ENCODE data around the gene RPL23.
A peak's percentile ranks its signal among the peaks of the same experiment; 100 is the strongest.

The RPL23 gene

DNA sequence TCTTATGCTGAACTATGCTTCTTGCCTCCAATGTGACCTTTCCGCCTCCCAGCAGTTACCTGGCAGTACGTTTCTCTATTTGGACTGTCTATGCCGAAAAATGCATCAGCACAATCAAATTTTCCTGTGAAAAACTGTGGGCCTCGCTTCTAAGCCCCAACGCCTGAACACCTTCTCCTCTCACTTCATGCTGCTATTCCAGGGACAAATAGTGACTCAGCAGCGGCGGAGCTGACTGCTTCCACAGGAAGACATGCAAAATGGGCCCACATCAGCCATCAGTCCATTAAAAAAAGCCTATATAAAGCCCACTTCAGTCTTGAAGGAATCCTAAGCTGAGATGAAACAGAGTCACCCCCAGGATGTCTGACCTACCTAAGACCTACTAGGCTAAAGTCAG is 43.7 kb downstream of the RPL23 start:
- no peak for TF ChIP-seq CTCF (IDR thresholded peaks at IDR 0.05; ENCODE audit: low read depth, low read length)
- no peak for DNase-seq (ENCODE audit: extremely low read depth, low read depth)

GRCh38 chr17:38800237-38800760 is 53.2 kb downstream of the RPL23 start:
- no peak for DNase-seq (ENCODE audit: extremely low read depth, low read depth)
- no peak for TF ChIP-seq CTCF (IDR thresholded peaks at IDR 0.05; ENCODE audit: low read depth, low read length)

- no peak for TF ChIP-seq CTCF (IDR thresholded peaks at IDR 0.05; ENCODE audit: low read depth, low read length)
- DNase-seq (ENCODE audit: extremely low read depth, low read depth) = peak; percentile 98
Measured at GRCh38 chr17:38799501-38800236, 53.9 kb downstream of the RPL23 start, which contains the start of gene PIP4K2B. TSS of gene PIP4K2B (minus strand) at chr17:38799556. CDS start at chr17:38799424, 132 bp downstream.

DNA sequence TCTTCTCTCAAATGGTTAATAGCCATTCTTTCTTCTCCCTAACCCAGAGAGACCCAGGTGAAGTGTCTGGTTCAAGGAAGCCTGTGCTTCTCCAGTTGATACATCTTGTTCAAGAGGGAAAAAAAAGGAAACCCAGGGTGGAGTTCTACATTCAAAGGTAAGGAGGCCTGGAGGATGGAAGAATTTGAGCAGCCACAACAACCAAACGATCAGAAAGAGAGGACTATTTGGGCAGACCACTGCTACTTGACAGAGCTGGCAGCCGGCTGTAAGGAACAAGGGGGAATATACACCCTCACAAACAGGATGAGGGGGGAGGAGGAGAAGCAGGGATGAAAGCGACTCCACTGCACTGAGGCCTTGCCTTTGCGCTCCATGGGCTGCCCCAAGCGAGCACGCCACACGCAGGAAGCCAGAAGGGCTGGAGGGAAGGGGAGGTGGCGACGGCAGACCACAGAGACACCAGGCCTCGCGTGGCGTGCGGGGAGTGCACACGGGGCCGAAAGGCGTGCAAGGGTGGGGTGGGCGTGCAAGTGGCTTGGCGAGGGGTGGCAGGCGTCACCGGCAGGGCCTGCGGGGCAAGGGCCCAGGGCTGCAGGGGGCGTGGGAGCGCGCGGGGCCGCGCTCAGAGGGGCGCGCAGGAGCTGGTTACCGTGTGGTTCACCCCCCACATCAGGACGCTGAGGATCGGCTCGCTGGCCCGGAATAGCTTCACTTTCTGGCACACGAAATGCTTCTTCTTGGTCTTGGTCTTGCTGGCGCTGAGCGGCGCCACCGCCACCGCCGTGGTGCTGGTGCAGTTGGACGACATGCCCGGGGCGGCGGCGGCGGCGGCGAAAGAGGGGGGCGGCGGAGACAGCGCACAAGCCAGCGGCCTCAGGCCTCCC is 54.7 kb downstream of the RPL23 start:
- no peak for TF ChIP-seq CTCF (IDR thresholded peaks at IDR 0.05; ENCODE audit: low read depth, low read length)
- no peak for DNase-seq (ENCODE audit: extremely low read depth, low read depth)

All from AG09319 (cell line).